ENCODE data around the gene NKD1.

The NKD1 gene

GRCh38 chr16:50673496-50674275, 125.5 kb downstream of the NKD1 start:
- DNase-seq (ENCODE audit: low read depth in 2 of 2): no peak

DNA sequence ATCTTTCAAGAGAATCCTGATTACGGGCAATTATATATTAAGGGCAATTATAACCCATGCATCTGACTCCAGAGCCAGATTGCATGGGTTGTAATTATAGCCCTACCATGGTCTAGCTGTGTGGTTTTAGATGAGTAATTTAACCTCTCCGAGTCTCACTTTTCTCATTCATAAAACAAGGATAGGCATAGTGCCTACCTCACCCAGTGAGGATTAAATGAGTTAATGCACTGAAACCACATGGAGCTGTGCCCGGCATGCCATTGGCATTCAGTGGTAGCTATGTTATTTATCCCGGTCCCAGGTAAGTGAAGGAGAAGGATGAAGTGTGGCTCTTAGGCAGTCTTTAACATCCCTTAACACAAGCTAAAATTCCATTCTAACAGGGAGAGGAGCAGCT, 126.6 kb downstream of the NKD1 start:
- no peak for DNase-seq (ENCODE audit: low read depth in 2 of 2)

- DNase-seq (ENCODE audit: low read depth in 2 of 2): no peak
These were observed 127.8 kb downstream of the NKD1 start for GRCh38 chr16:50675686-50676610.

DNA sequence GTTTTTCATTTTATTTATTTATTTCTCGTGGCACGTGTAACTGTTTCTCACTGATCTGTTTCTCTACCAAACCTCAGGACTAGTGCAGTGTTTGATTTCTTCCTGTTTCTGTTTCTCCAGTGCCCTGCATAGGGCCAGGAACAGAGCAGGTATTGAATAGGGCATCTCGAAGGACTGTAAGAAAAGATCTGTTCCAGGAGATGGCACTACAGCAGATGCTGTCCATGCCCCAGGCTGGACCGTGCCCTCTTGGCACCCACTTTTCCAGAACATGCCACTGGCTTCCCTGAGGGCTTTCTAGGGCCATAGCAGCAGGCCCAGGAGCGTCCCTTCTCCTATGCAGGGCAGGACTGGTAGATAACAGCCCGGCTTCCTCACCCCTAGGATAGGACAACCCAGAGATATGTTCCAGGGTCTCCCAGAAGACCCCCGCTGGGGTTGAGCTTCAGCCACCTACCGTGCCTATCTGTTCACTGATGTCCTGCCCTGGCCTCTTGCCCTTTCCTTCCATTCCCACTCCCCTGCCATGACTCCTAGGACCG, 128.6 kb downstream of the NKD1 start:
- no peak for DNase-seq (ENCODE audit: low read depth in 2 of 2)

DNA sequence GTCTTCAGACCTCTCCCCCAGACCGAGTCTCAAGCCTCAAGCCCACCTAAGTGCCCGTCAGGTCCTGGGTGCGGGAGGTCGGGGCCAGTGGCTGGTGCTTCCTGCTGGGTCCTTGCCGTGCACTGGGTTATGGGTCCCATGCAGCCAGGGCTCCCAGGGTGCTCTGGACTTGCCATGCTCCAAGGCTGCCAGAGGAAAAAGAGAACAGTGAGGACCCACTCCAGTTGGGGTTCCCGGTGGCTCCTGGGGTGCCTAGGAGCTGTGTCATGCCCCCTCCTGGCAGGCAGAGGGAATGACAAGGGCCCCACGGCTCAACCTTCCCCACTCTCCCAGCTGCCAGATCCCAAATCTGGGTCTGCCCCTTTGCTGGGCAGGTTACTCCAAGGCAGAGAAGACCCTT, 129.2 kb downstream of the NKD1 start:
- no peak for DNase-seq (ENCODE audit: low read depth in 2 of 2)

DNA sequence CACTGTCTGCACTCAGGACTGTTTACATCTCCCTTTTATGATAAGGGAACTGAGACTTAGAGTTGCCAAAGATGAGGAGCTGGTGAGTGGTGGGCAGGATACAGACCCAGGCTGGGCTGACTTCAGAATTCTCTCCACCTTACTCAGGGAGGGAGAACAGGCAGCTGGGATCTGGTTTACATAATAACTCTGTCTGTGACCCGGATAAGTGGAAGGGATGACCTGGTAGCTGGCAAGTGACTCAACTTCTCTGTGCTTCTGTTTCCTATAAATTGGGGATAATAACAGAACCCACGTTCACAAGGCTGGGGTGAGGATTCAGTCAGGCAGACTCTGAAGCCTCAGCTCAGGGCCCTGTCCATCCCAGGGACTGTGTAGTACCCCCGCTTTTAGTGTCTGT, 130.3 kb downstream of the NKD1 start:
- no peak for DNase-seq (ENCODE audit: low read depth in 2 of 2)

DNA sequence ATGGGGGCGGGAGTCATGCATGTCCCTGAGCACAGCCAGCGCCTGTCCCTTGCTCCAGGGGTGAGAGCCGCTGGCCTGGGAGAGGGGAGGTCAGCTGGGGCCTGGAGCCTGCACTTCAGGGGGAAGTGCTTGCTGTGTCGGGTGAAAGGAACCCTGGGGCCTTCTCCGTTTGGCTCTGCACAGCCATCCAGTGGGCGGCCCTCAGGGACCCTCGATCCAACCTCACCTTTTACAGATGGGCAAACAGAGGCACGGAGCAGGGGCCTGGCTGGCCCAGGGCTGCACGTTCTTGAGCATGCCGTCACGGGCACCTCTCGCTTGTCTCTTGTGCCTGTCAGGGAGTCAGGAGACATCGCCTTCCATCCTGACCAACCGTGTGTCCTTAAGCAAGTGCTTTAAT, 131.1 kb downstream of the NKD1 start:
- no peak for DNase-seq (ENCODE audit: low read depth in 2 of 2)

DNA sequence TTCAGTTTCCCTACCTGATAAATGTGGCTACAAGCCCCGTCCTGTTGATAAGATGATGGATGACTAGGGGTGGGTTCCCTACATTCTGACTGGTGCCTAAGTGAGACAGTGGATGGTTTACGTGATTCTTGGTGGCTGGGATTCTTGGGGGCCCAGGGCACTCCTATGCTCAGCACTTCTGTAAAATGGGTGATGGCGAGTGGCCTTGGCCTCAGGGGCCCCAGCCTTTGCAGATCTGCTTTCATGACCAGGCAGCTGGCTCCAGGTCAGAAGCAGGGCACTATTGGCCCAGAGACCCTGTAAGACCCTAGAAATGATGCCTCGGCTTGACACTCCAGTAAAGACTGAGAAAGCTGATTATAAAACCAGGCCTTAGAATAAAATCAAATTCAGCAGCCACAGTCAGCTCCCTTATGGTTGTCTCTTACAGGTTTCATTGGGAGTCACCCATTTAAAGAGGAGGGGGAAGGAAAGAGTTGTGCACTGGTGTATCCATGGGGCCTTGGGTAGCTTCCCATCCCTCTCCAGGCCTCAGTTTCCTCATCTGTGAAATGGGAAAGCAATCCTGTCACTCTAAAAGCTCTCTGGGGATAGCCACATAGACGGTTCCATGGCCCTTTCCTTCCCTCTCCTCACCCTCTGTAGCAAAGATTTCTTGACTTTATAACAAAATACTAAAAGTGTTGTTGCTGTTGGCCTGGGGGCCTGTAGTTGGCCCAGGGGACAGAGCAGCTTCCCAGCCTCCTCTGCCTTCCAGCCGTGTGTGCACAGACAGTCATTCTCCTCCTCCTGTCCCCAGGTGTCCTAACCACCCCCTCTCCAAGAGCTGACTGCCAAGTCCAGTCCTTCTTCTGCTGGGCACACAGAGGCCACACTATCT, 131.7 kb downstream of the NKD1 start:
- DNase-seq (ENCODE audit: low read depth in 2 of 2): no peak

DNA sequence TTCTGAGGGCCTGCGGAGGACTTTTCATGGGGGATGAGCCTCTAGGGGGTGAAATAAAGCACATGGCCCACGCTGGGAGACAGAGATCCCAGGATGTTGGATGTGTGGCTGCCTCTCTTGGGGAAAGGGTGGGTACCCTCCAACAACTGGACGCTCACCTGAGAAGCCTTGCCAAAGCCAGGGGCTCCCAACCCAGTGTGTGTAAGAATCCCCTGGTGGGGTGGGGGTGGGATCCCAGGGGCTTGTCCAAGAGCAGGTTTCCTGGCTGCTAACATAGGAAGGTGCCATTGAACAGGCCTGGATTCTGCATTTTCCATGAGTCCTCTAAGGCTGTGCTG, 132.3 kb downstream of the NKD1 start:
- DNase-seq (ENCODE audit: low read depth in 2 of 2): no peak

DNA sequence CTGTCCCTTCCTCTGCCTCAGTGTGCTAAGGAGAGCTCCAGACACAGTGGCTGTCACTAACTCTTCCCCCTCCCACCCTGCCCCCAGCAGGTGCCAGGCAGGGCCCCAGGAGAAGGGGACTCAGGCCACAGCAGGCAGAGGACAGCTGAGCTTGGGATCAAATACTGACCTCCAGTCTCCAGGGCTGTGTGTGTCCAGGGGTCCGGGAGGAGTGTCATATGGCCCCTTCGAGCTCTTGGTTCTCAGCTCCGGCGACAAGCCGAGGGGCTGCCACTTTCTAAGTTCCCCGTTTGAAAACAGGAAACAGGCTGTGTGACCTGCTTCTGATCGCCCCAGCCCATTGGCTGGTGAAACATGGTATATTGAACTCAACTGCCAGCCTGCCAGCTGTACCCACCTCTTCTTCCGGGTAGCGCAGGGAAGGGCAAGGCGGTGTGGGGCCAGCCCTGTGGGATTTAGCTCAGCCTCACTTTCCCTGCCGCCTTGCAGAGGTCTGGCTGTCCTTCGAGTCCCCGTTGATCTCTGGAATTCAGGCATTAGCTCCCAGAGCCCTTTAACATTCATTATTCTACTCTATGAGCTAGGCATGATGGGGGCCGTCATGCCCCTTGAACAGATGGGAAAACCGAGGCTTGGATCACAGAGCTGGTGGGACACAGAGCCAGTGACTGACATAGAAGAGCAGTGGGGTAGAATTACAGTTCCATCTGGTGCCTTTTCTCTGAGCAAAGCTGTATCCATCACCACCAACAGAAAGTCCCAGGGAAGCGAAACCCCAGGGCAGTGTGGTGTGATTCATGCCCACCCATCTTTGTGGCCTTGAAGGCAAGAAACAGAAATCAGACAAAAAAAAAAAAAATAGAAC, 133.1 kb downstream of the NKD1 start, which contains the start of gene SNX20:
Gene SNX20 (minus strand): TSS at position 292 of the 865 bp plus-strand sequence. CDS start 3,786 bp downstream, outside the sequence.
- DNase-seq (ENCODE audit: low read depth in 2 of 2): no peak

- DNase-seq (ENCODE audit: low read depth in 2 of 2): no peak
These were observed 135.6 kb downstream of the NKD1 start for GRCh38 chr16:50683689-50684374.

DNA sequence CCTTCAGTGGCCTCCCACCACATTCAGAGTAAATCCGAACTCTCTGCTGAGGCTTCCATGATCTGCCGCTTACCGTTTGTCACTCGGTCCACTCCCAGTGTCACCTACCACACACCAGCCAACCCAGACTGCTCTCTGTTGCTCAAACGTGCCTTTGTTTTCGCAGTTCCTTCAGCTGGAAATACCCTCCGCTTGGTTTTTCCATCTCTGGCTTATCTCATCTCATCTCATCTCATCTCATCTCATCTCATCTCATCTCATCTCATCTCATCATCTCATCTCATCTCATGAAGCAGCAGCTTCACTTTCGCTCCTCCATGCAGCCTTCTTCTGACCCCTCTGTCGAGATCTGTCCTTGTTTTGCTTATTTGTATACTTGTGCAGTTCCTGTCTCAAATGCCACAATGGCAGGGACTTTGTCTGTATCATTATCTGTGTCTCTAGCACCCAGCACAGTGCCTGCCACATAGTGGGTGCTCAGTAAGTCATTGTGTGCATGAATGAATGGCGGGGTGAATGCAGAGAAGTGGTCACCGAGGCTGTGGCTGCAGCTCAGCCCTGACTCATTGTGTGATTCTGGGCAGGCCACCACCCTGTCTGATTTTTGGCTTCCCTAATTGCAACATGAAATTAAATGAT, 136.7 kb downstream of the NKD1 start:
- DNase-seq (ENCODE audit: low read depth in 2 of 2): no peak

- no peak for DNase-seq (ENCODE audit: low read depth in 2 of 2)
These were observed 137.4 kb downstream of the NKD1 start for GRCh38 chr16:50685462-50686063.

DNA sequence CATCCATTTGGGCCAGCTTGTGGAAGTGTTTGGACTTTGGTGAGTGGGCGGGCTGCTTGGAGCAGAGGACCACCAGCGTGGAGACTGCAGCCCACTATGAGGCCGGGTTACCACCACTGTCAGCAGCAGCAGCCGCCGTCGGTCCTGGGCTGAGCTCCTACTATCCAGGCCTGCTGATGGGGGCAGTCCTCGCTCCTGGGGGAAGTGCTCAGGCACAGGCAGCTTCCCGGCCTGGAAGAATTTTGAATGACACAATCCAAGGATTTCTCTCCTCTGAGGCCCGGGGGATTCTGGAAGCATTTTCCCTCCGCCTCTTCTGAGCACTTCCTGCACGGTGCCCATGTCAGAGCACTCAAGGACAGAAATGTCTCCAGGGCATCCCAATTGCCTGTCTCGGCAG, 139.9 kb downstream of the NKD1 start:
- no peak for DNase-seq (ENCODE audit: low read depth in 2 of 2)

GRCh38 chr16:50688867-50689266, 140.7 kb downstream of the NKD1 start:
- no peak for DNase-seq (ENCODE audit: low read depth in 2 of 2)

DNA sequence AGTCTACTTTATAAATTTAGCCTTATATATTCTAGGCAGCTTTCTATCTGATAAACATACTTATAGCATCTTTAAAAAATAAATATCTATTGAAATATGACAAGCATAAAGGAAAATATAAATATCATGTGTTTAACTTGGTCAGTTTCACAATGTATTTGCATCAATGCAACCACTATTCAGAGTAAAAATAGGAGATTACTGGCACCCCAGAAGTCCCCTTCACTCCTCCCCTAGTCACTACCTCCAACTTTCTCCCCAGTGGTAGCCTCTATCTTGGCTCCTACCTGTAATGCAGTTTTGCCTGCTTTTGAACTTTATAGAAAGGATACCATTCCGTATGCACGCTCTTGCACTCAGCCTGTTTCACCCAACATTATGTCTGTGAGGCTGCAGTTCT, 142.0 kb downstream of the NKD1 start:
- DNase-seq (ENCODE audit: low read depth in 2 of 2): no peak

- DNase-seq (ENCODE audit: low read depth in 2 of 2): no peak
These were observed 144.4 kb downstream of the NKD1 start for GRCh38 chr16:50692644-50692998.

DNA sequence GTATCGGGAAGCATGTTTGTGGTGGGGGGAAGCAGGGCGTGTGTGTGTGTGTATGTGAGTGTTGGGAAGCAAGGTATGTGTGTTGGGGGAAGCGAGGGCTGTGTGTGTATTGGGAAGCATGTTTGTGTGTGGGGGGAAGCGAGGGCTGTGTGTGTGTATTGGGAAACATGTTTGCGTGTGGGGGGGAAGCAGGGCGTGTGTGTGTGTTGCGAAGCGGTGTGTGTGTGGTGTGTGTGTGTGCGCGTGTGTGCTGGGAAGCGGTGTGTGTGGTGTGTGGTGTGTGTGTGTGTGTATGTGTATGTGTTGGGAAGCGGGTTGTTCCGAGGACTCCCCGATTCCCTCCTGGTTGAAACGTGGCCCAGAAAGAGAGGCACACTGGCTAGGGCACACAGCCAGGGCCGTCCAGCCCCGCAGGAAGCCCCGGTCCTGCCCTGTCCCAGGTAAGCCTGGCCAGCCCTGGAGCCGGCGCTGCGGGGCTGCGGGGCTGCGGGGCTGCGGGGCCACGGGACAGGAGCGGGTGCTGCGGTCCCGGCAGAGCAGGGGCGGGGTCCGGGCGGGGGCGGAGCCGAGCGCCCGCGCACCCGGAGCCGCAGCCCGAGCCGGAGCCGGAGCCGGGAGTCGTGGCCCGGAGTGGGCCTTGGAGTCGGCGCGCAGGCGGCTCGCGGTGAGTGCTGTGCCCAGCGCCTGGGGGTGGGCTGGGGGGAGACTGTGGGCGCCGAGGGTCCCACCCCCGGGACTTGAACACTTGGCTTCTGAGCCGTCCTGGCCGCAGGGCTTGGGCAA, 145.0 kb downstream of the NKD1 start, which contains the start of gene NOD2:
Gene NOD2 (plus strand): TSS at position 608 of the 783 bp plus-strand sequence. CDS start 5,890 bp downstream, outside the sequence.
- no peak for DNase-seq (ENCODE audit: low read depth in 2 of 2)
